Tibial nerve (tissue), 3 donors: ENCODE data around the gene PLCB4.

ENCODE experiments used
- CTCF ChIP-seq, 5 experiments: fragments of 200-600 bp in 3 of 5; fragments of 450-650 bp in 2 of 5; sonication (generic) in 3 of 5; IDR thresholded peaks; one replicate each; pipeline ENCODE4 v1.5.1; 2016 to 2019; ENCODE audit warnings: antibody characterized with exemption in 5 of 5, mild to moderate bottlenecking in 3 of 5, moderate library complexity in 2 of 5
- POLR2A ChIP-seq, 2 donors: fragments of 450-650 bp; IDR thresholded peaks; one replicate each; pipeline ENCODE4 v1.6.1; 2017; ENCODE audit warnings: antibody characterized with exemption in 2 of 2, mild to moderate bottlenecking in 2 of 2, moderate library complexity in 2 of 2

- TF ChIP-seq CTCF (IDR thresholded peaks at IDR 0.05), result no peak
- no peak for TF ChIP-seq POLR2A (IDR thresholded peaks at IDR 0.05)
Observed at GRCh38 chr20:9412309-9412708, 343.4 kb downstream of the PLCB4 start.
